HEK293 (cell line): Measurements from ENCODE around the gene CACNA2D3.

Source experiments
- CTCF ChIP-seq: fragments of 450-650 bp; formaldehyde crosslinking; IDR thresholded peaks from 2 replicates; pipeline ENCODE4 v1.5.1; 2016; ENCODE audit warnings: missing biosample characterization, missing genetic modification characterization
- INSM2 ChIP-seq: fragments of 450-650 bp; formaldehyde crosslinking; IDR thresholded peaks from 2 replicates; pipeline ENCODE4 v1.5.1; 2016; ENCODE audit warnings: missing biosample characterization, missing genetic modification characterization
- REST ChIP-seq: fragments of 450-650 bp; formaldehyde crosslinking; IDR thresholded peaks from 2 replicates; pipeline ENCODE4 v1.5.1; 2016; ENCODE audit warnings: missing biosample characterization, missing genetic modification characterization
- ZBTB21 ChIP-seq: fragments of 450-650 bp; formaldehyde crosslinking; IDR thresholded peaks from 2 replicates; pipeline ENCODE4 v1.5.1; 2017; ENCODE audit warnings: missing biosample characterization, missing genetic modification characterization
- ZBTB26 ChIP-seq: fragments of 450-650 bp; formaldehyde crosslinking; optimal IDR thresholded peaks from 2 replicates; pipeline ENCODE3; 2016; ENCODE audit warnings: missing biosample characterization, mild to moderate bottlenecking, missing genetic modification characterization
- ZNF184 ChIP-seq: fragments of 450-650 bp; IDR thresholded peaks from 2 replicates; pipeline ENCODE4 v1.5.1; 2018; ENCODE audit warnings: missing biosample characterization, mild to moderate bottlenecking, missing genetic modification characterization
- ZNF335 ChIP-seq: fragments of 450-650 bp; formaldehyde crosslinking; conservative IDR thresholded peaks from 2 replicates; pipeline ENCODE4 v1.5.1; 2016; ENCODE audit warnings: missing biosample characterization, missing genetic modification characterization
- ZNF488 ChIP-seq: fragments of 450-650 bp; formaldehyde crosslinking; IDR thresholded peaks from 2 replicates; pipeline ENCODE4 v1.5.1; 2016; ENCODE audit warnings: missing biosample characterization, missing genetic modification characterization
- ZNF792 ChIP-seq: fragments of 450-650 bp; formaldehyde crosslinking; IDR thresholded peaks from 2 replicates; pipeline ENCODE4 v1.5.1; 2016; ENCODE audit warnings: missing biosample characterization, missing genetic modification characterization

GRCh38 chr3:54547846-54548245 is 425.5 kb downstream of the CACNA2D3 start:
- TF ChIP-seq ZNF792 = no peak
- TF ChIP-seq ZNF488 = no peak
- TF ChIP-seq ZNF184 (tag by site-specific recombination) = no peak
- no peak for TF ChIP-seq CTCF
- no peak for TF ChIP-seq ZNF335 (tag by site-specific recombination)
- no peak for TF ChIP-seq INSM2 (tag by site-specific recombination)
- TF ChIP-seq ZBTB21 (tag by site-specific recombination) = no peak
- TF ChIP-seq REST (tag by site-specific recombination) = no peak
- TF ChIP-seq ZBTB26 (tag by site-specific recombination) = no peak
